HG03159 (cell line): ENCODE measurements around the gene EVX2.

Experiments used
- ATAC-seq: cut with Tn5 transposase; IDR thresholded peaks from one replicate; pipeline ENCODE4 v1.9.1; 2021; ENCODE audit warnings: mild to moderate bottlenecking, moderate library complexity; ENCODE audit not compliant: unreplicated experiment

Gene EVX2

DNA sequence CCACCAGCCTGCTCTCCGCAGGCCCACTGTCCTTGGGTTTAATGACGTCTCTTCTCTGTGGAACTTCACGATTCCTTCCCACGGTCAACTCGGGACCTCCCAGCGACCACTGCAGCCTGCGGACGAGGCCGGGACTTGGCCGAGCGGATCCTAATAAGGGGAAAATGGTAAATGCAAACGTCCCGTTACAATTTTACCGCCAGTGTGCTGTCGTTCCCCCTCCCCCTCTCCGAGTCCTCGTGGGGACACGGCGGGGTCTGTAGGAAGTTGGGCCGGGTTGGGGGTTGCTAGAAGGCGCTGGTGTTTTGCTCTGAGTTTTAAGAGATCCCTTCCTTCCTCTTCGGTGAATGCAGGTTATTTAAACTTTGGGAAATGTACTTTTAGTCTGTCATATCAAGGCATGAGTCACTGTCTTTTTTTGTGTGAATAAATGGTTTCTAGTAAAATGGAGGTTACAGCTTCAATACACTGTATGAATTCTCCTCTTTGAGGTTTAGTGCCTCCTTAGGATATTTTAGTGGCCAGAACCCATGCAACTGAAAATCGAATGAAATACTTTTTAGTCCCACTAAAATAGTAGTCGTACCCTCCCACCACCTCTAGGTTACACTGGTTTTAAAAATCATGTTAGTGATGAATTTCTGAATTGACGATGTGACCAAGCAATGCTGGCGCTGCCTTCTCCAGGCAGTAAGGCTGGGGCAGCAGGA is 25.6 kb upstream of the EVX2 start:
- ATAC-seq = no peak

GRCh38 chr2:176107731-176108181 is 24.0 kb upstream of the EVX2 start:
- ATAC-seq = no peak

GRCh38 chr2:176106581-176107539 is 23.1 kb upstream of the EVX2 start, which contains the start of gene HOXD11:
TSS of gene HOXD11 (plus strand) at chr2:176107280. CDS start at chr2:176107356, 76 bp downstream.
- ATAC-seq = no peak

- no peak for ATAC-seq
Observed at GRCh38 chr2:176105730-176106580, 22.2 kb upstream of the EVX2 start.

DNA sequence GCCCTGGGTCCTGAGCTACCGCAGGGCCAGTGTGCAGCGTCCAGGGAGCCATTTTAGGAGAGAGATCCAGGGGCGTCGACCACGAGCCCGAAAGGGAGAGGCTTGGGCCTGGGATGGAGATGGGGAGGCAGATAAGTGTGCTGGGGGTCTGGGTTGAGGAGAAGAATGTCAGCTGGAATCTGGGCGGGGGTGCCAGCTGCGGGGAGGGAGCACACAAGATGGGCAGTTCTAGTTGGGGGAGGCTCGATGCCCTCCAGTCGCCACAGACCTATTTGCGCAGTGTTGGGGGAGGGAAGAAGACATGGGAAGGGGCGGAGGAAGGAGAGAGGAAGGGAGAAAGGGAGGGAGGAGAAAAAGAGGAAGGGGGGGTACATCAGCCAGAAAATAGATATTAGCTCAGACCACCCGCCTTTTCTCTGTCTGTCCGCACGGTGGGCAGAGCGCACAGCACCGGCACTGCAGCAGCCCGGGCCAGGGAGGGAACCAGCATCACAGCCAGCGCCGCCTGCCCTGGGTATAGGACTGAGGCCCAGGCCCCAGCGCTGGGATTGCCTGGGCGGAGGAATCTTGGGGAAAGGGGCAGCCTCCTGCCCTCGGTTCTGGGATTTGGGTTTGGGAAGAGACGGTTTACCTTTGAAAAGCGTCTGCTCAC is 21.4 kb upstream of the EVX2 start:
- no peak for ATAC-seq

DNA sequence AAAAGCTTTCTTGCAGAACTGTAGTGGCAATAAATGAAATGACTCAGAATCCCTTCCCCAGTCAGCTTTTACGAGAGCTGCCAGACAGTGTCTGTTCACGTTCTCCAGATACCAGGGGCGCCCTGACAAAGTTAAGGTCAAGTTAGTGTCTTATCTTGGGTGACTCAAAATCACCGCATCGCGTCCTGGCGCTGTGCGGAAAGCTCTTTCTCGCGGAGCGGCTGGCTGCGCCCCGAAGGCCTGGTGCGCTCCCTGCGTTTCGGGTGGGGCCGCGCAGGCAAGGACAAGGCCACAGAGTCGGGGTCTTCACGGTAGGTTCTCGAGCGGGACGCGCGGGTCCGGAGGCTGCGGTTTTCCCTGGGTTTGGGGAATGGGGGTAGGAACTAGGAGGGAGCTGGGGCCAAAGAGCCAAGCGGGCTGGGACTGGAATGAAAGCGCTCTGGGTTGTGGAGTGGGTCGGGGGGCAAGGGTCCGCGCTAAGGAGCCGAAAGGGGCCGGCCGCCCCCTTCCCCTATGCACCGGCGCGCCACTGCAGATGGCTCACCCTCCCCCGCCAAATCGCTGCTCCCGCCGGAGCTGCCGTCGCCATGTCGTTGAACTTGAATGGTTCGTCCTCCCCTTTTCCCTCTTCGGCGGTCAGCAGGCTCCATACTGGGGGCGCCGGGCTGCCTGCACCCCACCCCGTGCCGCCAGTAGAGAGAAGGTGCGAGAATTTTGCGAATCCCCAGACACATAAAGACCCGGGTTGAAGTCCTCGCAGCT is 20.7 kb upstream of the EVX2 start:
- no peak for ATAC-seq

GRCh38 chr2:176103742-176104315 is 20.1 kb upstream of the EVX2 start:
- ATAC-seq = no peak

- ATAC-seq = no peak
Observed at GRCh38 chr2:176103194-176103593, 19.4 kb upstream of the EVX2 start.

DNA sequence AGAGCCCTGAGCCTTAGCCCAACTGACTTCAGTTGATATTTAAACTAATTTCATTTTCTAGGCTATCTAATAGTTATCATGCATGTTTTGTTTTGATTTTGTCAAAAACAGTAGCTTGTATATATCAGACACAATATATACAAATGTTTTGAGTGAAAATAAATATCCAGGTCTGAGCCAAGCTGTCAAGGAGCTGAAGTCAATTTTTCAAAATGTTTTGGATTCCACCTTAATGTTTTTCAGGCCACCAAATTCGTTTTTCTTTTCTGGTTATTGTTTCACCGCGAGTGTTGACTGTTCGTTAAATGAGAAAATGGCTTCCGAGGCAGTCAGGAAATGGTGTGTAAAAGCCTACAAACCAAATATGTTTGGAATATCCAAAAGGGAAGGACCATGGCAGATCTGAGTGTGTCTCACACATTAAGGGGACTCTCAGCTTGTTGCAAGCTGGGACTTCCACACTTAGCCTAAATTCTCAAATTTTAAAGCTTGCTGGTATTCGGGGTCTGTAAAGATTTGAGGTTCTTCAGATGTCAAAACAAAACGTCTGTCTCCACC is 18.6 kb upstream of the EVX2 start:
- ATAC-seq = no peak

GRCh38 chr2:176101842-176102241 is 18.1 kb upstream of the EVX2 start:
- ATAC-seq = no peak

GRCh38 chr2:176101216-176101830 is 17.6 kb upstream of the EVX2 start:
- ATAC-seq = no peak

DNA sequence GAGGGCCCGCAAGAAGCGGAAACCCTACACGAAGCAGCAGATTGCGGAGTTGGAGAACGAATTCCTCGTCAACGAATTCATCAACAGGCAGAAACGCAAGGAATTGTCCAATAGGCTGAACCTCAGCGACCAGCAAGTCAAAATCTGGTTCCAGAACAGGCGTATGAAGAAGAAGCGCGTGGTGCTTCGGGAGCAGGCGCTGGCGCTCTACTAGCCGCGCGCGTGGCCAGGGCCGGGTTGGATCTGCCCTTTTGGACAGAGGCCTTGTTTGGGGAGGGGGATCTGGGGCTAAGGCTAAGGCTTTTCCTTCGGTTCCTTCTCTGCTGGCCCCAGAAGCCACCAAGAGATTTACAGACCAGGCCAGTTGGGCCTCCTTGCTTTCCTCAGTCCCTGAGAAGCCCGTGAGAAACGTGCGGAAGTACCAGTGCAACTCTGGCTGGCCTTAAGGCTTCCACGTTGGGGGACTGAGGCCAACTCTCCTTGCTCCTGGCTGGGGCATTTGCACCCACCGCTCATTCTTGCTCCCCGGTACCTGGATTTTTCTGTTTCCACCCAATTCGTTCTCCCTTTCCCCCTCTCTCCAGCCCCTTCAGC is 16.9 kb upstream of the EVX2 start:
- no peak for ATAC-seq

DNA sequence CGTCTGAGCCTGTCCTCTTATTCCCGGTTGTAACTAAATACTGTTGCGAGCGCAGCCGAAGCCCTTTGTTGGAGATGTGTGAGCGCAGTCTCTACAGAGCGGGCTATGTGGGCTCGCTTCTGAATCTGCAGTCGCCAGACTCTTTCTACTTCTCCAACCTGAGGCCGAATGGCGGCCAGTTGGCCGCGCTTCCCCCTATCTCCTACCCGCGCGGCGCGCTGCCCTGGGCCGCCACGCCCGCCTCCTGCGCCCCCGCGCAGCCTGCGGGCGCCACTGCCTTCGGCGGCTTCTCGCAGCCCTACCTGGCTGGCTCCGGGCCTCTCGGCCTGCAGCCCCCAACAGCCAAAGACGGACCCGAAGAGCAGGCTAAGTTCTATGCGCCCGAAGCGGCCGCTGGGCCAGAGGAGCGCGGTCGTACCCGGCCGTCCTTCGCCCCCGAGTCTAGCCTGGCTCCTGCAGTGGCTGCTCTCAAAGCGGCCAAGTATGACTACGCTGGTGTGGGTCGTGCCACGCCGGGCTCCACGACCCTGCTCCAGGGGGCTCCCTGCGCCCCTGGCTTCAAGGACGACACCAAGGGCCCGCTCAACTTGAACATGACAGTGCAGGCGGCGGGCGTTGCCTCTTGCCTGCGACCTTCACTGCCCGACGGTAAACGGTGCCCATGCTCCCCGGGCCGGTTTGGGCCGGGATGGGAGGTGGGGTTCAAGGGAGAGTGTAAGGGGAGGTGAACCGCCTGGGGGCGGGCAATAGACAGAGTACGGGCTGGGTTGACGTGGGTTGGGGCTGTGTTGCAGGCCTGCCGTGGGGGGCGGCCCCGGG is 16.2 kb upstream of the EVX2 start, which contains the start of gene HOXD12:
HOXD12 (plus strand) TSS at position 68 of the 819 bp plus-strand sequence; CDS start at position 75, 7 bp downstream.
- no peak for ATAC-seq

DNA sequence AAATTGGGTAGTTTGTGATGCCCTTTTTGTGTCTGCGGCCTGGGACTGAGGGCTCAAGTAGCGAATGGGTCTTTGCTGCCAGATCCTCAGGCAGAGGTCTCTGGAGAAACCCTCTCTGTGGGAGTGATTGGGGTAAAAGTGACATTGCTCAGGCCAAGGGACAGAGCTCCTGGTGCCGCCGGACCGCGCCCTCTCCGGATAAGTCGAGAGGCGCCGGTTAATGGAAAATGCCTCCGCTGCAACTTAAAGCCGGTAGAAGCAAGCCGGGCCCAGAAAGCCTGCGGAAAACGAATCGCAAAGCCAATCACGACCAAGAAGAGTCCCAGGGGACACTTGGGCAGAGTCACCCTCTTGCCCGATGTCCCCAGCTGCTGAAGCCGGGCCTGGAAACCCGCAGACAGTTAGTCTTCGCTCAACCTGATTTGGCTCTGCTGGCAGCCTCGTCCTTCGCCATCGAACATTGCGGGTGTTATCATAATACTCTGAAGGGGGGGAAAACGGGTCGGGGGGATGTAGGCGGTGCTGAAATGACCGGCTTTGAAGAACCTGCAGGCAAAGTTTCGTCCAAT is 15.5 kb upstream of the EVX2 start:
- no peak for ATAC-seq

DNA sequence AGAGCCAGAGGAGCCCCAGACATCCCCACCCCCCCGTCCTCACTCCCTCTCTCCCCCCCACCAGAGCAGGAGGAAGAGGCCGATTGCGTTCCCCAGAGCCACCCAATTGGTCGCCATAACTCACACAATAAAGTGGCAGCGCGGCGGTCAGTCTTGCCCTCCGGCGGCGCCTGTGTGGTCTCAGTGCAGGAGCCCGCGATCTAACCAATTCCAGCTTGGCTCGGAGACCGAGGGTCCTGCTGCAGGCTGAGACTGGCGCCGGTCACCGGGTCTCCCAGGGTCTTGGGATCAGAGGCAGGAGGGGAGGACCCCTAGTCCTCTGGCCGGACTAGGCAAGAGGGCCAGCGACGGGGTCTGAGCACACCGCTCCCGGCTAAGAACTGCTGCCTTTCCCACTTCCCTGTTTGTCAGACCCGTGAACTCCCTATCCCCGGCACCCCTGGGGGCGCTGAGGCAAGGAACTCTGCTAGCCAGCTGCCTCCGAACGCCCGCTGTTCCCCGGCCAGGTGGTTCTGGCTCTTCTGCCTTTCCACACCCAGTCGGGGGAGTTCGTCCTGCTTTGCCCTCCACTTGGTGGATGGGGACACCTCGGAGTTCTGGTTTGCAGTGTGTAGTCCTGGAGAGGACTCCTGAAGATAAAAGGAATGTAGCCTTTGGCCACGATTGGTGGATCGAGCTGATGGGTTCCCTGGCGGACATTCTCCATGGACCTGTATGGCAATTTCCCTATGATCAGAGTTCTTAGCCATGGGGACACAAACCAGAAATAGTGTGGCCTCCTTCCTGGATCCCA is 14.8 kb upstream of the EVX2 start:
- ATAC-seq = no peak

- ATAC-seq = no peak
Observed at GRCh38 chr2:176097820-176098365, 14.1 kb upstream of the EVX2 start.
